ENCODE results near the gene SMIM34.
"Not testable (repeated sequence)": the region's sequence is repeated elsewhere in the genome, so short reads cannot be mapped to it uniquely, and the experiment has no call there.

The SMIM34 gene

DNA sequence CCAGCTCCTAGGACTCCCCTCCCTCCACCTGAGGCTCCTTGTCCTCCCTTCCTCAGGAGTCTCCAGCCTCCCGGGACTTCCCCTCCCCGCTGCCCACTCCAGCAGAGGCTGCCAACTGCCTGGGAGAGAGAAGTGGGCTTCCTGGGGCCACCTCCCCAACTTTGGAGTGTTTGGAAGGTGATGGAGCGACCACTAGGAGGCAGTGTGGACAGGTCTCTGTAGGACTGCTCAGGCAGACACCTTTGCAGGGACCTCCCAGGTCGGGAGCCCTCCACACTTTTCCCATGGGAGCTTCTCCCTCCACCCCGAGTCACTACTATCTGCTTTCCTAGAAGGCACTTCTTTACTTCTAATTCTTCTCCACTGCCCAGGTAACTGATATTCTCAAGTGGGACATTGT is 19.0 kb downstream of the SMIM34 start:
- not testable (repeated sequence) for H3K9me3 ChIP-seq (ENCODE audit: insufficient read depth, low read length, severe bottlenecking); H2AFZ ChIP-seq (ENCODE audit: low read depth, low read length); H3K79me2 ChIP-seq (ENCODE audit: insufficient read depth, low read length); H3K27me3 ChIP-seq (ENCODE audit: insufficient read depth, low read length, poor library complexity); H3K4me3 ChIP-seq (ENCODE audit: low read depth in 1 of 2, low read length in 2 of 2); H3K36me3 ChIP-seq (ENCODE audit: insufficient read depth, low read length); H3K27ac ChIP-seq (ENCODE audit: low read length); ATAC-seq (ENCODE audit: insufficient read depth, low read depth); H4K20me1 ChIP-seq (ENCODE audit: insufficient read depth, low read length); H3K4me2 ChIP-seq (ENCODE audit: insufficient read depth, low read length); H3K4me1 ChIP-seq (ENCODE audit: insufficient read depth, low read length); H3K9ac ChIP-seq (ENCODE audit: low read depth, low read length); DNase-seq

GRCh38 chr21:34400522-34400921 is 23.2 kb downstream of the SMIM34 start:
- not testable (repeated sequence) for H4K20me1 ChIP-seq (ENCODE audit: insufficient read depth, low read length); H3K79me2 ChIP-seq (ENCODE audit: insufficient read depth, low read length); H3K9ac ChIP-seq (ENCODE audit: low read depth, low read length); H3K4me2 ChIP-seq (ENCODE audit: insufficient read depth, low read length); H3K36me3 ChIP-seq (ENCODE audit: insufficient read depth, low read length); H3K4me1 ChIP-seq (ENCODE audit: insufficient read depth, low read length); H3K27ac ChIP-seq (ENCODE audit: low read length); H3K9me3 ChIP-seq (ENCODE audit: insufficient read depth, low read length, severe bottlenecking); H2AFZ ChIP-seq (ENCODE audit: low read depth, low read length); DNase-seq; H3K27me3 ChIP-seq (ENCODE audit: insufficient read depth, low read length, poor library complexity); H3K4me3 ChIP-seq (ENCODE audit: low read depth in 1 of 2, low read length in 2 of 2)
- ATAC-seq (ENCODE audit: insufficient read depth, low read depth), result peak; percentile 42; the same call in 1 of the 3 replicates

DNA sequence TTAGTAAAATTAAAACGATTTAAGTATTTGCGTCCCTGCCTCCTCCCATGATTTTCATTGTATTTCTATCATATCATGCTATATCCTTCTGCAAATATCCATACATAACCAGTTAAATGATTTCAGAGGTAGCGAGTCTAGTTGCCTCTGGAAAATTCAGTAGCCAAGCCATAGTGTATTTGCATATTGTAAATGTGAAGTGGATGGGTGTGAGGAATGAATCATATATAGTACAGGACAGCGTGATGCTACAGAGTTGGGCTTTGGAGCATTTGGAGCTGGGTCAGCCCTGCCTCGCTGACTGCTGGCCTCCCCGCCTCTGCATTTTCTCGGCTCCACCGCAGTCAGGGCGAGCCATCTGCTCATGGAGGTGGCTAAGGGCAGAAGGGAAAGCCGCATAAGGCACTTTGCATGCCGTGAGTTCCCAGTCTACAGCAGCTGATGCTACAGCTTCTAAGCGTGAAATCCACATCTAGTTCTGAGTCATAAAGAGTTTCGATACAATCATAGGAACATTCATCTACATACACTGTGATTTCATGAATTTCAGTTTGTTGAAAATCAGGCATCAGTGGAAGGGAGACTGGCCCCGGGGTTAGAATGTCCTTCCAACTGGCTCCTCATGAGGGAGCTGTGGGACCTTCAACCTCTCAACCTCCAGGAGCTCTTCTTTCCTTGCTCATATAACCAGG is 39.9 kb downstream of the SMIM34 start:
- not testable (repeated sequence) for H3K4me1 ChIP-seq (ENCODE audit: insufficient read depth, low read length); H3K79me2 ChIP-seq (ENCODE audit: insufficient read depth, low read length); H3K9ac ChIP-seq (ENCODE audit: low read depth, low read length); H3K4me2 ChIP-seq (ENCODE audit: insufficient read depth, low read length); DNase-seq; H3K36me3 ChIP-seq (ENCODE audit: insufficient read depth, low read length); H3K27ac ChIP-seq (ENCODE audit: low read length); H2AFZ ChIP-seq (ENCODE audit: low read depth, low read length); H3K4me3 ChIP-seq (ENCODE audit: low read depth in 1 of 2, low read length in 2 of 2); ATAC-seq (ENCODE audit: insufficient read depth, low read depth); H3K9me3 ChIP-seq (ENCODE audit: insufficient read depth, low read length, severe bottlenecking); H4K20me1 ChIP-seq (ENCODE audit: insufficient read depth, low read length); H3K27me3 ChIP-seq (ENCODE audit: insufficient read depth, low read length, poor library complexity)

DNA sequence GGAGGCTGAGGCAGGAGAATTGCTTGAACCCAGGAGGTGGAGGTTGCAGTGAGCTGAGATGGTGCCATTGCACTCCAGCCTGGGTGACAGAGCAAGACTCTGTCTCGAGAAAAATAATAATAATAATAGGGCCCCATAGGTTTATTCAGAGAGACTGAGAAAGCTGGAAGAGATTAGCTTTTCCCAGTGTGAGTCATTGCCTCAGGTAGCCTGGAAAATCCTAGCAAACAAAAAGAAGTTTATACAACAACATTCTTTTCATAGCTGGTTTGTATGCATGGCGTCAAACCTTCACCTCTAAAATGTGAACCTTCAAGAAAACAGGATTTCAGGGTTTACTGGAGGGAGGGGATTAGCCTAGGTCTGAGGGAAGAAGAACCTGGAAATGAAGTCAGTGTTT is 40.6 kb downstream of the SMIM34 start:
- H4K20me1 ChIP-seq (ENCODE audit: insufficient read depth, low read length); H3K9me3 ChIP-seq (ENCODE audit: insufficient read depth, low read length, severe bottlenecking); H3K36me3 ChIP-seq (ENCODE audit: insufficient read depth, low read length); H3K9ac ChIP-seq (ENCODE audit: low read depth, low read length); ATAC-seq (ENCODE audit: insufficient read depth, low read depth); H3K79me2 ChIP-seq (ENCODE audit: insufficient read depth, low read length); H3K4me1 ChIP-seq (ENCODE audit: insufficient read depth, low read length); DNase-seq; H3K27me3 ChIP-seq (ENCODE audit: insufficient read depth, low read length, poor library complexity); H2AFZ ChIP-seq (ENCODE audit: low read depth, low read length); H3K4me2 ChIP-seq (ENCODE audit: insufficient read depth, low read length); H3K4me3 ChIP-seq (ENCODE audit: low read depth in 1 of 2, low read length in 2 of 2); H3K27ac ChIP-seq (ENCODE audit: low read length): not testable (repeated sequence)

DNA sequence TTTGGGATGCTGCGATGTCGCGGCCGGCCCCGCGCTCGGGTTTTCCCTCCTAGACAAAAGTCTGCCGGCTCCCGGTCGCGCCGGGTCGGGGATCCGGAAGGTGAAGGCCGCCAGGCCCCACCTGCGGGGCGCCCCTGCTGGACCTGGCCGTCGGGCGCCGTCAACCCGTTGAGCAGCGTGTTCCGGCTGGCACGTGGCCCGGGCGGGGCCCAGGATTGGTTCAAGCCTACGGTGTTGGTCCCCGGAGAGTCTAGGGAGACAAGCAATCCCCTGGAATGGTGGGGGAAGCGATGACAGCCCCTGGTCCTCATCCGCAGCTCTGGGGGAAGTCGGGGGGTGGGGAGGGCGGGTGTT is 48.2 kb downstream of the SMIM34 start:
- peak; percentile 71 for ATAC-seq (ENCODE audit: insufficient read depth, low read depth)

DNA sequence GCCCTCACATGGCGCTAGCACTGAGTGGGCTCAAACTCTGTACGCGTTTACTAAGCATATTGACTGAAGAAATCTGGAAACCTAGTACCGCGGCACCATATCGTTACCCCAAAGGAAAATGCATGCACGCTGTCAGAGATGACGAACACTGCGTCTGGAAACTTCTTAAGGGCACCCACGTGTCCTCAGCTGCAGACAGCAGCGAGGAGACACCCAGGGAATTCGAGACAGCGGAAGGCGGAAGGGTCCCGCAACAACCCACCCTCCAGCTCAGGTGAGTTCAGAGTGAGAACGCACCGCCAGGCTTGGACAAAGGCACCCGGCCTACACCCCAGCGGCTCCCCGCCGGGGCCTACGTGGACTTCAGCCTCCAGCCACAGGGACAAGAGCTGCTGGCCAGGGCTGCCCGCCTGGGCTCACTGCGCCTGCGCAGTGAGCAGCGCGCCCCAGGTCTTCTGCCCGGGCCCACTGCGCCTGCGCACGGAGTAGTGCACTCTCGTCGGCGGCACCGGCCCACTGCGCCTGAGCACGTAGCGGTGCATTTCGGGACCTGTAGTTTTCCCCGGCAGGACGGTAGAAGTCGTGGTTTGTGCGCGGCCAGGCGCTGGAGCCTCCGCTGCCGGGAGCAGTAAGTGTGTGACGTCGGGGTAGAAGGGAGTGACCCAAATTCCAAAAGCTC is 48.7 kb downstream of the SMIM34 start, which contains the start of gene SMIM11:
Gene SMIM11, plus strand, starts transcription at position 568 of the 679 bp plus-strand sequence. CDS start 3,998 bp downstream, outside the sequence.
- H2AFZ ChIP-seq (ENCODE audit: low read depth, low read length); H3K79me2 ChIP-seq (ENCODE audit: insufficient read depth, low read length); H3K4me2 ChIP-seq (ENCODE audit: insufficient read depth, low read length); H3K27ac ChIP-seq (ENCODE audit: low read length); H3K4me3 ChIP-seq (ENCODE audit: low read depth in 1 of 2, low read length in 2 of 2); H3K4me1 ChIP-seq (ENCODE audit: insufficient read depth, low read length); H3K9ac ChIP-seq (ENCODE audit: low read depth, low read length); H3K36me3 ChIP-seq (ENCODE audit: insufficient read depth, low read length); H3K27me3 ChIP-seq (ENCODE audit: insufficient read depth, low read length, poor library complexity); H4K20me1 ChIP-seq (ENCODE audit: insufficient read depth, low read length); DNase-seq; H3K9me3 ChIP-seq (ENCODE audit: insufficient read depth, low read length, severe bottlenecking): not testable (repeated sequence)
- peak; percentile 98 for ATAC-seq (ENCODE audit: insufficient read depth, low read depth)

More for the DNA sequence above, 48.2 kb downstream of the SMIM34 start:
- H3K9me3 ChIP-seq (ENCODE audit: insufficient read depth, low read length, severe bottlenecking); H3K27me3 ChIP-seq (ENCODE audit: insufficient read depth, low read length, poor library complexity); H3K4me3 ChIP-seq (ENCODE audit: low read depth in 1 of 2, low read length in 2 of 2); H3K79me2 ChIP-seq (ENCODE audit: insufficient read depth, low read length); DNase-seq; H3K4me2 ChIP-seq (ENCODE audit: insufficient read depth, low read length); H3K27ac ChIP-seq (ENCODE audit: low read length); H3K9ac ChIP-seq (ENCODE audit: low read depth, low read length); H2AFZ ChIP-seq (ENCODE audit: low read depth, low read length); H3K36me3 ChIP-seq (ENCODE audit: insufficient read depth, low read length); H3K4me1 ChIP-seq (ENCODE audit: insufficient read depth, low read length); H4K20me1 ChIP-seq (ENCODE audit: insufficient read depth, low read length): not testable (repeated sequence)

- not testable (repeated sequence) for ATAC-seq (ENCODE audit: insufficient read depth, low read depth); H3K79me2 ChIP-seq (ENCODE audit: insufficient read depth, low read length)
Observed at GRCh38 chr21:34374462-34374861, 49.3 kb downstream of the SMIM34 start.

More at GRCh38 chr21:34374462-34374861, 49.3 kb downstream of the SMIM34 start:
- H3K4me2 ChIP-seq (ENCODE audit: insufficient read depth, low read length); DNase-seq; H4K20me1 ChIP-seq (ENCODE audit: insufficient read depth, low read length); H3K4me3 ChIP-seq (ENCODE audit: low read depth in 1 of 2, low read length in 2 of 2); H3K27me3 ChIP-seq (ENCODE audit: insufficient read depth, low read length, poor library complexity); H3K36me3 ChIP-seq (ENCODE audit: insufficient read depth, low read length); H2AFZ ChIP-seq (ENCODE audit: low read depth, low read length); H3K27ac ChIP-seq (ENCODE audit: low read length); H3K9ac ChIP-seq (ENCODE audit: low read depth, low read length); H3K4me1 ChIP-seq (ENCODE audit: insufficient read depth, low read length); H3K9me3 ChIP-seq (ENCODE audit: insufficient read depth, low read length, severe bottlenecking): not testable (repeated sequence)

Data from DND-41 (cell line).